Common myeloid progenitor, CD34-positive (primary cell): ENCODE results near the gene PLGRKT.

ENCODE experiments used
- CTCF ChIA-PET: fragments of 350-600 bp; sonication (Branson Sonifier 250); formaldehyde crosslinking; loops from one replicate; lab custom pipeline; 2021; ENCODE audit warnings: antibody characterized with exemption; lab: Charles Lee
- POLR2A ChIA-PET: fragments of 350-600 bp; sonication (Branson Sonifier 250); formaldehyde crosslinking; loops from one replicate; lab custom pipeline; 2021; ENCODE audit warnings: antibody characterized with exemption; lab: Charles Lee
- DNase-seq, 3 donors: peaks; one replicate each; pipeline versions ENCODE4 v3.0.0 to v3.0.0-alpha.2; 2013
- H3K27ac ChIP-seq, 2 experiments: 1 replicate in 1 of 2; 2 replicates in 1 of 2; pipeline ENCODE4 v1.7.0; 2013; ENCODE audit warnings: inconsistent platforms in 2 of 2, low read length in 2 of 2, mild to moderate bottlenecking in 2 of 2, low read depth in 1 of 2, moderate library complexity in 1 of 2; ENCODE audit not compliant: severe bottlenecking in 2 of 2, insufficient read depth in 1 of 2, poor library complexity in 1 of 2
- H3K27me3 ChIP-seq, 5 experiments: replicated peaks in 2 of 5; 1 replicate in 3 of 5; 2 replicates in 2 of 5; pipeline versions ENCODE4 v1.6.1 to v1.7.0; 2013; ENCODE audit warnings: low read length in 4 of 5, mild to moderate bottlenecking in 2 of 5, moderate library complexity in 2 of 5, inconsistent platforms in 1 of 5; ENCODE audit not compliant: insufficient read depth in 5 of 5, control insufficient read depth in 4 of 5
- H3K36me3 ChIP-seq, 4 experiments: 1 replicate in 2 of 4; 2 replicates in 2 of 4; pipeline versions ENCODE4 v1.6.1 to v1.7.0; 2013; ENCODE audit warnings: low read length in 3 of 4, control low read depth in 1 of 4, mild to moderate bottlenecking in 1 of 4; ENCODE audit not compliant: control insufficient read depth in 4 of 4, insufficient read depth in 4 of 4
- H3K4me1 ChIP-seq, 4 experiments: 1 replicate in 3 of 4; 2 replicates in 1 of 4; pipeline versions ENCODE4 v1.6.1 to v1.7.1; 2013; ENCODE audit warnings: low read length in 3 of 4, mild to moderate bottlenecking in 3 of 4, control low read depth in 1 of 4, inconsistent platforms in 1 of 4, moderate library complexity in 1 of 4; ENCODE audit not compliant: control insufficient read depth in 4 of 4, insufficient read depth in 4 of 4; ENCODE audit errors: control extremely low read depth in 1 of 4
- H3K4me3 ChIP-seq, 7 experiments: 1 replicate in 4 of 7; 2 replicates in 3 of 7; pipeline versions ENCODE4 v1.5.1 to v1.7.0; 2013; ENCODE audit warnings: mild to moderate bottlenecking in 7 of 7, low read length in 6 of 7, moderate library complexity in 6 of 7, inconsistent platforms in 2 of 7, low read depth in 2 of 7, control low read depth in 1 of 7; ENCODE audit not compliant: insufficient read depth in 4 of 7, control insufficient read depth in 1 of 7; ENCODE audit errors: extremely low read depth in 1 of 7
- H3K9me3 ChIP-seq, 5 experiments: 1 replicate in 4 of 5; 2 replicates in 1 of 5; pipeline versions ENCODE4 v1.6.1 to v1.7.1; 2013; ENCODE audit warnings: low read length in 4 of 5, mild to moderate bottlenecking in 2 of 5, inconsistent platforms in 1 of 5, low read depth in 1 of 5, moderate library complexity in 1 of 5; ENCODE audit not compliant: control insufficient read depth in 4 of 5, insufficient read depth in 2 of 5; ENCODE audit errors: control extremely low read depth in 1 of 5
- WGBS: methylation state at CpG from one replicate; pipeline ENCODE4 v1.1.5; 2013; ENCODE audit not compliant: insufficient coverage; 5-methylcytosine and 5-hydroxymethylcytosine counted together

PLGRKT gene

GRCh38 chr9:5425006-5425628, 12.6 kb downstream of the PLGRKT start:
- no peaks in the 10 kb centered on the region for H3K4me1 ChIP-seq
- no peaks in the 10 kb centered on the region for H3K9me3 ChIP-seq
- no CpG with 5 or more reads among the region's 2 CpGs for WGBS
- H3K27ac ChIP-seq, result no peak overlapping the region
- H3K27me3 ChIP-seq, result no peaks in the 10 kb centered on the region
- H3K36me3 ChIP-seq, result peaks cover 0 to 2% (median 0%) of the 10 kb centered on the region in 4 experiments
- H3K4me3 ChIP-seq, result no peak overlapping the region
- ChIA-PET CTCF (interaction anchor here (0.9 to 1.7 kb wide), 6 partner anchors 175 to 406 kb away, joined by 3 to 7 read pairs (median 3); no protein-coding TSS in a partner anchor), POLR2A (no interaction called here)
- peak in 2 of 3 donors; percentile 47 to 53 for DNase-seq

- Histone ChIP-seq H3K36me3 (peaks cover 0 to 10% (median 2%) of the 10 kb centered on the region in 4 experiments), H3K4me3 (no peak overlapping the region), H3K4me1 (no peaks in the 10 kb centered on the region), H3K27ac (no peak overlapping the region), H3K9me3 (peaks cover 0 to 2% (median 0%) of the 10 kb centered on the region in 5 experiments), H3K27me3 (no peaks in the 10 kb centered on the region)
- no CpG with 5 or more reads among the region's 1 CpG for WGBS
- ChIA-PET CTCF (interaction anchor here (0.7 to 1.3 kb wide), 3 partner anchors 16 to 167 kb away, joined by 3 to 4 read pairs (median 3); no protein-coding TSS in a partner anchor), POLR2A (no interaction called here)
- no peak for DNase-seq
Observed at GRCh38 chr9:5422276-5422675, 15.4 kb downstream of the PLGRKT start.

- DNase-seq, result no peak
- Histone ChIP-seq H3K9me3 (peaks cover 0 to 2% (median 0%) of the 10 kb centered on the region in 5 experiments), H3K27me3 (no peaks in the 10 kb centered on the region), H3K27ac (no peak overlapping the region), H3K36me3 (peaks cover 0 to 10% (median 2%) of the 10 kb centered on the region in 4 experiments), H3K4me3 (no peak overlapping the region), H3K4me1 (no peaks in the 10 kb centered on the region)
- 95% methylated on average over 2 of the region's 2 CpGs for WGBS
- ChIA-PET POLR2A (no interaction called here), CTCF (no interaction called here)
Observed at GRCh38 chr9:5421163-5421562, 16.6 kb downstream of the PLGRKT start.

GRCh38 chr9:5419987-5420386, 17.7 kb downstream of the PLGRKT start:
- Histone ChIP-seq H3K9me3 (peaks cover 0 to 2% (median 0%) of the 10 kb centered on the region in 5 experiments), H3K27me3 (no peaks in the 10 kb centered on the region), H3K36me3 (peaks cover 0 to 10% (median 2%) of the 10 kb centered on the region in 4 experiments), H3K4me1 (no peaks in the 10 kb centered on the region), H3K27ac (no peak overlapping the region), H3K4me3 (no peak overlapping the region)
- DNase-seq, result no peak
- POLR2A ChIA-PET, result no interaction called here
- CTCF ChIA-PET, result no interaction called here

- no peak for DNase-seq
- H3K27me3 ChIP-seq, result no peaks in the 10 kb centered on the region
- H3K4me1 ChIP-seq, result no peaks in the 10 kb centered on the region
- ChIA-PET POLR2A (no interaction called here), CTCF (no interaction called here)
- H3K9me3 ChIP-seq, result peaks cover 0 to 2% (median 0%) of the 10 kb centered on the region in 5 experiments
- 91% methylated on average over 19 of the region's 20 CpGs for WGBS
- H3K4me3 ChIP-seq, result no peak overlapping the region
- H3K27ac ChIP-seq, result no peak overlapping the region
- peaks cover 0 to 10% (median 2%) of the 10 kb centered on the region in 4 experiments for H3K36me3 ChIP-seq
Observed at GRCh38 chr9:5418481-5418880, 19.2 kb downstream of the PLGRKT start.

- no peaks in the 10 kb centered on the region for H3K4me1 ChIP-seq
- POLR2A ChIA-PET, result no interaction called here
- no peak for DNase-seq
- CTCF ChIA-PET, result interaction anchor here (1.0 to 1.7 kb wide), 2 partner anchors 9 to 224 kb away, joined by 3 to 4 read pairs; no protein-coding TSS in a partner anchor
- no peaks in the 10 kb centered on the region for H3K27me3 ChIP-seq
- H3K27ac ChIP-seq, result no peak overlapping the region
- peaks cover 0 to 13% (median 2%) of the 10 kb centered on the region in 4 experiments for H3K36me3 ChIP-seq
- whole genome bisulfite sequencing, result 100% methylated on average over 1 of the region's 3 CpGs
- no peak overlapping the region for H3K4me3 ChIP-seq
- peaks cover 0 to 4% (median under 1%) of the 10 kb centered on the region in 5 experiments for H3K9me3 ChIP-seq
Observed at GRCh38 chr9:5416953-5417352, 20.8 kb downstream of the PLGRKT start.

GRCh38 chr9:5408596-5408995, 29.1 kb downstream of the PLGRKT start:
- ChIA-PET POLR2A (no interaction called here), CTCF (no interaction called here)
- DNase-seq, result no peak
- Histone ChIP-seq H3K27me3 (no peaks in the 10 kb centered on the region), H3K9me3 (peaks cover 2 to 29% (median 16%) of the 10 kb centered on the region in 5 experiments), H3K4me1 (no peaks in the 10 kb centered on the region), H3K36me3 (peaks cover 0 to 8% (median 2%) of the 10 kb centered on the region in 4 experiments), H3K4me3 (no peak overlapping the region), H3K27ac (no peak overlapping the region)
- WGBS, result 100% methylated on average over 1 of the region's 1 CpG
